Pons (tissue), 1 donor: ENCODE data around the gene MRPL57.
A peak's percentile ranks its signal among the peaks of the same experiment; 100 is the strongest.
"Not testable (repeated sequence)": the region's sequence is repeated elsewhere in the genome, so short reads cannot be mapped to it uniquely, and the experiment has no call there.

Experiments
- DNase-seq: peaks from one replicate; pipeline ENCODE4 v3.0.0-alpha.2; 2016; ENCODE audit warnings: low spot score

MRPL57 gene

GRCh38 chr13:21197606-21198225 is 21.3 kb downstream of the MRPL57 start:
- DNase-seq: not testable (repeated sequence)

- DNase-seq: peak; percentile 6
These were observed 21.9 kb downstream of the MRPL57 start for GRCh38 chr13:21198391-21198790.

DNA sequence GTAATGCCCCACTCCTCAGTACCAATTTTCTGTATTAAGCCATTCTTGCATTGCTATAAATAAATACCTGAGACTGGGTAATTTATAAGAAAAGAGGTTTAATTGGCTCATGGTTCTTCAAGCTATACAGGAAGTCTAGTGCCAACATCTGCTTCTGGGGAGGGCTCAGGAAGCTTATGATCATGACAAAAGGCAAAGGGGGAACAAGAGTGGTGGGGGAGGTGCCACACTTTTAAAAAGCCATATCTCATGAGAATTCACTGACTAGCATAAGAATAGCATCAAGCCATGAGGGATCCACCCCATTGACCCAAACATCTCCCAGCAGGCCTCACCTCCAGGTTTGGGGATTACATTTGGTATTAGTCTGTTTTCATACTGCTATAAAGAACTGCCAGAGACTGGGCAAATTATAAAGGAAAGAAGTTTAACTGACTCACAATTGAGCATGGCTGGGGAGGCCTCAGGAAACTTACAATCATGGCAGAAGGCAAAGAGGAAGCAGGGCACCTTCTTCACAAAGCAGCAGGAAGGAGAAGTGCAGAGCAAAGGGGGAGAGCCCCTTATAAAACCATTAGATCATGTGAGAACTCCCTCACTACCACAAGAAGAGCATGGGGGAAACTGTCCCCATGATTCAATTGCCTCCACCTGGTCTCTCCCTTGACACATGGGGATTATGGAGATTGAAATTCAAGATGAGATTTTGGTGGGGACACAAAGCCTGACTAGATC is 25.2 kb downstream of the MRPL57 start:
- DNase-seq: not testable (repeated sequence)

DNA sequence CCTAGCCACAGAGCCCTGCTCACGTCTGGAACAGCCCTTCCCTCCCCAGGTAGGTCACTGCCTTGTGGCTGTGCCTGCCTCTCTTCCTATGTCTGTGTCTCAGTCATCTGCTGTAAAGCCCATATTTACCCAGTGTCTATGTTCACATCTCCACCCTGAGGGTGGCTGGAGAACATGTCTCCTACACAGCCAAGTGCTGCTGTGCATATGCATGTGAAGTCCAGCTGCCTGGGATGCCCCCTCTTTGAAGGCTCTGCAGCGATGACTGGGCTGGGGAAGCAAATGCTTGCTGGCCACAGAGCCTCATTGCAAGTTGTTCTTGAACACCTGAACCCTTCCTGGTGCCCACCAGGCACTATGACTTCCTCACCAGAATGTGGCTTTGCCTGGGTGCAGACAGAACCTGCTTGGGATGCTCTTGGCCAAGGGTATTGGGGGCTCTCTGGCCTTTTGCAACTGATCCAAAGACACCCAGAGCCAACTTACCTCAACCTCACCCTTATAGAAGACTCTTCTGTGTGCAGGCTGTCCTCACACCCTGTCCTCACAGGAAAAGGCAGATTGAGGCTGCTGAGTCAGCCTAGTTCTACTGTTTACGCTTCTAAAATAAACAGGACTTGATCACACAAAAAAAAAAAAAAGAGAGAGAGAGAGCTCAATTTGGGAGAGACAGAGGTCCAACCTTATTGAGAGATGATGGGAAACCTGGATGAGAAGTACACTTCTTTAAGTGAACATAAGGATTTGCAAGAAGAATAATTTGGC is 26.5 kb downstream of the MRPL57 start:
- DNase-seq: no peak

GRCh38 chr13:21208652-21209154 is 32.2 kb downstream of the MRPL57 start:
- DNase-seq: no peak

DNA sequence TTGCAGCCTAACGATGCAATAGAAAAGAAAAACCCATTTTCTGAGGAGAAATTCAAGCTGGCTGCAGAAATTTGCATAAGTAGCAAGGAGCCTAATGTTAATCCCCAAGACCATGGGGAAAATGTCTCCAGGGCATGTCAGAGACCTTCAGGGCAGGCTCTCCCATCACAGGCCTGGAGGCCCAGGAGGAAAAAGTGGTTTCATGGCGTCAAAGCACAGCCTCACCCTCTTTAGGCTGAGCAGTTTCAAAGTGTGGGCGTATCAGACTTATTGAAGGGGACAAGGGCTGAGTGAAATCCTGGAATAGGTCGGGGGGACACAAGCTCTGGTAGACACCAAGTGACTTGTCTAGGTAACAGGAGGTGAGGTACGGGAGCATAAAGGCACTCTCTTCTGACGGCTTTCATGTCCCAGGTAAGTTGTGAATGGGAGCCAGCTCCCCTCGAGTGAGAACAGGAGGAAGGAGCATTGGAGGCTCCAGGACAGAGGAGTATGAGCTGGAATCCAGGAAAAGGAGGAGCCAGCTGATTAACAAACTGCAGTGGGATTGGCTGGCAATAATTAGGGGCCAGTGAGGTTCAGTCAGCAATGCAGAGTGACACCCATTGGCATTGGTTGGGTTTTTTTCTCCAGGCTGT is 35.8 kb downstream of the MRPL57 start:
- DNase-seq: no peak

- not testable (repeated sequence) for DNase-seq
These were observed 39.0 kb downstream of the MRPL57 start for GRCh38 chr13:21215419-21215818.

DNA sequence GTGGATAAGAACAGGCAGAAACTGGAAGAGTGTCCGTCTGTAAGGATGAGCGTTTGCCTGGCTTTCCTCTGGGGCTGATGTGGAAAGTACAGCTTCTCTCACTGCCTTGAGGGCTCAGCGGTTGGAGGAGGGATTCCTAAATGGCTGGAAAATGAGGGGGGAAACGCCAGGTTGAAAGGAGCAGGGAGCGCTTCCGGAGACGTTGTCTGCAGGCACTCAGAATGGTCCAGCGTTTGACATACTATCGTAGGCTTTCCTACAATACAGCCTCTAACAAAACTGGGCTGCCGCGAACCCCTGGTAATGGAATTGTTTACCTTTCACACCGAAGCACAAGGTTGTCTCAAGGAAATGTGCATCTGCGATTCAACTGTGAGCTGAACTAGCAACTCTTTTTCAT is 39.9 kb downstream of the MRPL57 start:
- no peak for DNase-seq

DNA sequence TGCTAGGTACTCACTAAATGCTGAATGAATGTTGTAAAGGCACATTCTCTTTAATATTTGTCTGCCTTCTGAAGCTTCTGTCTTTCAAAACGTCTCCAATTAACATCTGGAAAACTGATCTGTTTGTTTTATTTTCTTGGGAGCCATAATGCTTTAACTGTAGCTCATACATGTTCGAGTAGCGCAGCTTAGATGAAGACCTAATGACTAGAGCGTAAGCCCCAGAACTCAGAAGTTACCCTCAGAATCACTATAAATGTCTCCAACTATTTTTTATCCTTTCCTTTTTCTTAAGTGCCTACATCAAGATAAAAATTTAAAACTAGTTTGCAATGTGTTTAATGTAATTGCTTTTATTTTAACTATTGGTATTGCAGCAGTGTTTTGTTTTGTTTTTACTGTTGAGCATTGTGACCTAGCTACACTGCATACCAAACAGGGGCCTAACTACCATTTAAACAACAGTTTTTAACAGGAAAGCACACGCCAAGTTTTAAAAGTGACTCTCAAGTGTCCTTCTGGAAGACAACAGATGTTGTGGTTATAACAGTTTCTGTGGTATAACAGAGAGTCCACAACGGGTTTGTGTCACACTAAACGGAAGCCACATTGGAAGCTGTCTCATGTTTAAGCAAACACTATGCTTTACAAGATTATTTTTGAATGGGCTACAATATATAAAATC is 42.0 kb downstream of the MRPL57 start:
- no peak for DNase-seq

- DNase-seq: no peak
These were observed 42.6 kb downstream of the MRPL57 start for GRCh38 chr13:21219036-21219381.

DNA sequence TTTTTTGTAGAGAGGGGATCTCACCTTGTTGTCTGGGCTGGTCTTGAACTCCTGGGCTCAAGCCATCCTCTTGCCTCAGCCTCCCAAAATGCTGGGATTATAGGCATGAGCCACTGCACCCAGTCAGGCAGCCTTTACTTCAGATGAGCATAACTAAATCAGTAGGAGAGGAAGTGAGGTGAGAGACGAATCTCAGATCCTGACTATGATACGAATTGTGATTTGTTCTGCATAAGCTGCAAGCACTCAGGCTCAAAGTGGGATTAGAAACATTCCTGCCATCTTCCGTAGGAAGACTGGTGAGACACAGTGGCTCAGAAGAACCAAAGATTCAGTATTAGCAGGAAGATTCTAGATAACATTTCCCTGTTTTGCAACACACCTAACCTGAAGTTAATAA is 43.3 kb downstream of the MRPL57 start:
- DNase-seq: not testable (repeated sequence)

- DNase-seq: no peak
These were observed 44.8 kb downstream of the MRPL57 start for GRCh38 chr13:21221268-21221667.

GRCh38 chr13:21225082-21225481 is 48.6 kb downstream of the MRPL57 start:
- DNase-seq: no peak

DNA sequence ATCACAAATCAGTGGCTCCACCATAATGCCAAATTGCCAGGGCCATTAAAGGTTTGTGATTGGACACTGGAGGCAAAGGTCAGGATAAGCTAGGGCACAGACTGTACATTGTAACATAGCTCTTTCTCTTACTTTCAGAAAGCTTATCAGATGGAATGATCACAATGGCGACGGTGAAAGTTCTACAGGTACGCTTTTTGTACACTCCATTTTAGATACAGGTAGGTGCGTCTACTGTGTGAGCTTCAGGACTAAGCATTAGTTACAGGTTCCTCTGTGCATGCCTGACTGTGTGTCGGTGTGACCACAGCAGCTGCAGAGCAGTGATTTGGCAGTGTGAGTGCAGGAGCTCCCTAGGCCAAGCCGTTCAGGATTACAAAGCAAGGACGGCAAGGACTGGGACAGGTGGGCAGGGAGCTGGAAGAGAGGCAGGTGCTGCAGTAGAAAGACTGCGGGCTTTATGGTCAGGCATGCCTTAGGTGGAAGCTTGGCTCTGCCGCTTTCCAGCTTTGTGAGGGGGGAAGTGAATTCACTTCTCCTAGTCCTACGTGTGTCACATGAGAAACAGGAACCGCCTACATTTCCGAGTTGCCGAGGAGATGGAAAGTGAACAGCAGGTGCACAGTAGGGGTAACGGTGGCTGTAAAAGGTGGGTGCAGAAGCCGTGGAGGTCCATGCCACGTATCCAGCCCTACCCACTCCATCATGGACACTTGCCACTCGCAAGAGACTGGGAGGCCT is 49.6 kb downstream of the MRPL57 start:
- no peak for DNase-seq

DNA sequence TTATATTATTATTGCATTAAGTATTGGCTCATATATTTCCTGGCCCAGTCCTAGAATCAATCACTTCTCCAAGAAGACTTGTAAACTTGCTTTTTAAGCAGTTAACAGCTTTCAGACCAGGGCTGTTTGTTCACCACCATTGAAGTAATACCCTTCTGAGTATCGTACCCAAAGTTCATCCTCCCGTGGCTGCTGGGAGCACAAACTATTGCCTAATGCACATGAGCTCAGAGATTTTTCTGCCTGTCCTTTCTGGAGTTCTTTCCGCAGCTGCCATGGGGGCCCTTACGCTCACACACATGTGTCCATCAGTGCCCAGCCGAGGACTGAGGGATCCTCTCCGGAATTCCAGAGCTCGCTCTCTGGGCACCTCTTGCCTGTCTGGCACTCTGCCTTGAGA is 51.5 kb downstream of the MRPL57 start:
- no peak for DNase-seq
